GM23338 (cell line): ENCODE data around the gene MPP1. TPM values are rescaled to one million over a fixed set of nuclear protein-coding genes. Genes with fewer than 3 reads are reported as not detected.

Experiments
- ATAC-seq: fragments of 200-7000 bp; cut with Tn5 transposase; 3 replicates; pipeline ENCODE4 v1.9.1; 2020
- DNase-seq: peaks from one replicate; pipeline ENCODE4 v3.0.0-alpha.2; 2015; ENCODE audit warnings: low spot score
- H2AFZ ChIP-seq: fragments of 200-600 bp; sonication (generic); 2 replicates; pipeline ENCODE4 v1.8.0; 2016; ENCODE audit warnings: antibody characterized with exemption, mild to moderate bottlenecking, moderate library complexity
- H3F3A ChIP-seq: fragments of 200-600 bp; sonication (generic); replicated peaks from 2 replicates; pipeline ENCODE4 v1.8.0; 2017; ENCODE audit warnings: antibody characterized with exemption, mixed run types, low read depth
- H3K27ac ChIP-seq: fragments of 200-600 bp; sonication (generic); 2 replicates; pipeline ENCODE4 v1.6.1; 2016; ENCODE audit warnings: low read depth
- H3K27me3 ChIP-seq: fragments of 200-600 bp; sonication (generic); 2 replicates; pipeline ENCODE4 v1.8.0; 2016; ENCODE audit warnings: mild to moderate bottlenecking, mixed run types, moderate library complexity; ENCODE audit not compliant: insufficient read depth
- H3K36me3 ChIP-seq: fragments of 200-600 bp; sonication (generic); 2 replicates; pipeline ENCODE4 v1.8.0; 2016; ENCODE audit warnings: mild to moderate bottlenecking; ENCODE audit not compliant: insufficient read depth
- H3K4me1 ChIP-seq: fragments of 200-600 bp; sonication (generic); 2 replicates; pipeline ENCODE4 v1.8.0; 2016; ENCODE audit warnings: mild to moderate bottlenecking, moderate library complexity; ENCODE audit not compliant: insufficient read depth
- H3K4me2 ChIP-seq: fragments of 200-600 bp; sonication (generic); 2 replicates; pipeline ENCODE4 v1.7.1; 2017; ENCODE audit warnings: mixed run types
- H3K4me3 ChIP-seq: fragments of 200-600 bp; sonication (generic); 2 replicates; pipeline ENCODE4 v1.6.1; 2016; ENCODE audit warnings: mixed run types
- H3K79me2 ChIP-seq: fragments of 200-600 bp; sonication (generic); replicated peaks from 2 replicates; pipeline ENCODE4 v1.8.0; 2017; ENCODE audit warnings: mild to moderate bottlenecking; ENCODE audit not compliant: insufficient read depth
- H3K9me2 ChIP-seq: fragments of 200-600 bp; sonication (generic); 2 replicates; pipeline ENCODE4 v1.8.0; 2017; ENCODE audit not compliant: insufficient read depth
- H4K20me1 ChIP-seq: fragments of 200-600 bp; sonication (generic); replicated peaks from 2 replicates; pipeline ENCODE4 v1.8.0; 2017; ENCODE audit warnings: mild to moderate bottlenecking; ENCODE audit not compliant: insufficient read depth
- H3K27ac Mint-ChIP-seq: 2 replicates; pipeline ENCODE4 v1.8.0; 2020; ENCODE audit warnings: inconsistent platforms, mild to moderate bottlenecking, moderate library complexity, mixed read lengths
- H3K27me3 Mint-ChIP-seq: 3 replicates; pipeline ENCODE4 v1.8.0; 2022; ENCODE audit warnings: low read depth, mild to moderate bottlenecking, moderate library complexity, mixed read lengths, inconsistent platforms; ENCODE audit not compliant: insufficient read depth, poor library complexity
- H3K36me3 Mint-ChIP-seq: 3 replicates; pipeline ENCODE4 v1.8.0; 2021; ENCODE audit warnings: low read depth, mild to moderate bottlenecking, inconsistent platforms, moderate library complexity, mixed read lengths
- H3K4me1 Mint-ChIP-seq: 3 replicates; pipeline ENCODE4 v1.8.0; 2020; ENCODE audit warnings: mild to moderate bottlenecking, inconsistent platforms, mixed read lengths
- H3K4me3 Mint-ChIP-seq: 3 replicates; pipeline ENCODE4 v1.8.0; 2021; ENCODE audit warnings: moderate library complexity, mild to moderate bottlenecking, inconsistent platforms, mixed read lengths
- H3K9me3 Mint-ChIP-seq: 3 replicates; pipeline ENCODE4 v1.8.0; 2020; ENCODE audit warnings: moderate library complexity, mild to moderate bottlenecking, inconsistent platforms, mixed read lengths
- CREB1 ChIP-seq: fragments of 250-450 bp; sonication (Bioruptor Pico); IDR thresholded peaks from 2 replicates; pipeline ENCODE4 v1.5.0; 2020; ENCODE audit warnings: low read depth, mild to moderate bottlenecking, moderate library complexity
- EZH2 ChIP-seq: fragments of 200-600 bp; sonication (generic); IDR thresholded peaks from one replicate; pipeline ENCODE4 v1.8.0; 2017; ENCODE audit warnings: antibody characterized with exemption, mild to moderate bottlenecking, low read depth; ENCODE audit not compliant: unreplicated experiment
- EZH2phosphoT487 ChIP-seq: fragments of 200-600 bp; sonication (generic); IDR thresholded peaks from one replicate; pipeline ENCODE4 v1.8.1; 2018; ENCODE audit warnings: antibody characterized with exemption; ENCODE audit not compliant: unreplicated experiment
- JUNB ChIP-seq: IDR thresholded peaks from one replicate; pipeline ENCODE4 v1.6.1; 2016; ENCODE audit warnings: antibody characterized with exemption; ENCODE audit not compliant: unreplicated experiment
- NANOG ChIP-seq: IDR thresholded peaks from 2 replicates; pipeline ENCODE4 v1.6.1; 2016; ENCODE audit warnings: antibody characterized with exemption, borderline replicate concordance
- POLR2AphosphoS5 ChIP-seq: IDR thresholded peaks from 2 replicates; pipeline ENCODE4 v1.6.1; 2016; ENCODE audit warnings: antibody characterized with exemption, low read depth
- STAT1 ChIP-seq: IDR thresholded peaks from one replicate; pipeline ENCODE4 v1.6.1; 2016; ENCODE audit warnings: antibody characterized with exemption; ENCODE audit not compliant: unreplicated experiment
- ZNF114 ChIP-seq: fragments of 250-450 bp; sonication (Bioruptor Pico); IDR thresholded peaks from 2 replicates; pipeline ENCODE4 v1.5.0; 2020; ENCODE audit warnings: mild to moderate bottlenecking, moderate library complexity
- ZNF331 ChIP-seq: fragments of 250-450 bp; sonication (Bioruptor Pico); IDR thresholded peaks from 2 replicates; pipeline ENCODE4 v1.5.0; 2020; ENCODE audit warnings: low read depth, mild to moderate bottlenecking, moderate library complexity
- polyA plus RNA-seq: library from polyadenylated mRNA; unstranded; fragments of >200 nt; fragmentation: Nextera tagmentation; extraction: Ambion mirVana; gene quantifications from 2 replicates; pipeline ENCODE4 v1.2.1, GENCODE V29; 2016
- total RNA-seq: library from RNA; depleted of rRNA; stranded (reverse); fragments of >200 nt; shearing (Covaris generic); gene quantifications from 2 replicates; pipeline ENCODE4 v1.2.3, GENCODE V29; 2014
- TF ChIP-seq, protein P1 (sequence below), 2 experiments: fragments of 200-600 bp in 1 of 2; sonication (generic) in 1 of 2; conservative IDR thresholded peaks; 2 replicates each; pipeline versions ENCODE4 v1.5.1 to v1.6.1; 2016 to 2017; ENCODE audit warnings: antibody characterized with exemption in 2 of 2, low read depth in 2 of 2, mild to moderate bottlenecking in 2 of 2, moderate library complexity in 1 of 2
- TF ChIP-seq, protein P2 (sequence below): fragments of 250-450 bp; sonication (Bioruptor Pico); IDR thresholded peaks from 2 replicates; pipeline ENCODE4 v1.5.0; 2020; ENCODE audit warnings: mild to moderate bottlenecking, moderate library complexity
- TF ChIP-seq, protein P3 (sequence below): IDR thresholded peaks from one replicate; pipeline ENCODE4 v1.6.1; 2018; ENCODE audit warnings: antibody characterized with exemption; ENCODE audit not compliant: unreplicated experiment
- TF ChIP-seq, protein P4 (sequence below): IDR thresholded peaks from 2 replicates; pipeline ENCODE4 v1.6.1; 2016; ENCODE audit warnings: antibody characterized with exemption

Gene MPP1
- total and polyA plus RNA-seq, 2 experiments from 2014 or later: 18.7 to 27.2 TPM

DNA sequence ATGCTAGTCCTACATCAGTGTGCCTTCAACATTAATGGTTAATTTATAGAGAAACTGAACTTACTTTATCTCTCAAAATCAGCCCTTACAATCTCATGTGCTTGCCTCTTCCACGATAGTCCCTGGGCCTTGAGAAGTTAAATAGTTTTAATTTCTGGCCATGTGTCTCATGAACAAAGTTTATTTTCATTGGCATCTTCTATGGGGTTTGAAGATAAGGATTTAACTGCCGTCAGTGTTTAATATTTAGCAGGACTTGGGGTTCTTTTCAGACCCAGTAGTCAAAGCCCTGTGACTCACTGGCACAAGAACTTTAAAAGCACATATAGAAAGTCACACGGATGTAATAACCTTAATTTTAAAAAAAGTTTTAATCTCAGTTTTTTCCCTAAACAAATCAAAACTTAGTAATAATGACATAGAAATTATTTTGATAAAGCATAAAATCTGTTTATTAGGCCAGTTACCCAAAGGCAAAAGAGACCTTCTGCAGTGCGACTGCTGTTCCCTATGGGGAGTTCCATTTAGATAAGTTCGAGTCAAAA lies 10.1 kb upstream of the MPP1 start:
- Histone ChIP-seq H3F3A (0 out of 2 replicates have a peak, but pooled peaks cover 1% of the 10 kb centered on the region), H3K4me1 (peaks cover 34% of the 10 kb centered on the region), H4K20me1 (no peaks in the 10 kb centered on the region), H3K27ac (no peak overlapping the region), H2AFZ (no peak overlapping the region), H3K36me3 (no peaks in the 10 kb centered on the region), H3K4me2 (no peak overlapping the region), H3K79me2 (no peaks in the 10 kb centered on the region; the same call in 1 of the 2 replicates), H3K4me3 (no peak overlapping the region), H3K9me2 (no peaks in the 10 kb centered on the region), H3K27me3 (no peaks in the 10 kb centered on the region)
- H3K4me1 Mint-ChIP-seq: peaks cover 31% of the 10 kb centered on the region
- DNase-seq: no peak
- H3K9me3 Mint-ChIP-seq: peaks cover 20% of the 10 kb centered on the region
- peaks cover 24% of the 10 kb centered on the region for H3K36me3 Mint-ChIP-seq
- H3K27ac Mint-ChIP-seq: no peak overlapping the region
- H3K27me3 Mint-ChIP-seq: peaks cover 2% of the 10 kb centered on the region
- H3K4me3 Mint-ChIP-seq: no peak overlapping the region
- no peak for TF ChIP-seq CREB1
- TF ChIP-seq EZH2phosphoT487: no peak
- TF ChIP-seq ZNF331 (CRISPR knock-in tag): no peak
- TF ChIP-seq JUNB: no peak
- TF ChIP-seq ZNF114: no peak
- TF ChIP-seq, protein P1, sequence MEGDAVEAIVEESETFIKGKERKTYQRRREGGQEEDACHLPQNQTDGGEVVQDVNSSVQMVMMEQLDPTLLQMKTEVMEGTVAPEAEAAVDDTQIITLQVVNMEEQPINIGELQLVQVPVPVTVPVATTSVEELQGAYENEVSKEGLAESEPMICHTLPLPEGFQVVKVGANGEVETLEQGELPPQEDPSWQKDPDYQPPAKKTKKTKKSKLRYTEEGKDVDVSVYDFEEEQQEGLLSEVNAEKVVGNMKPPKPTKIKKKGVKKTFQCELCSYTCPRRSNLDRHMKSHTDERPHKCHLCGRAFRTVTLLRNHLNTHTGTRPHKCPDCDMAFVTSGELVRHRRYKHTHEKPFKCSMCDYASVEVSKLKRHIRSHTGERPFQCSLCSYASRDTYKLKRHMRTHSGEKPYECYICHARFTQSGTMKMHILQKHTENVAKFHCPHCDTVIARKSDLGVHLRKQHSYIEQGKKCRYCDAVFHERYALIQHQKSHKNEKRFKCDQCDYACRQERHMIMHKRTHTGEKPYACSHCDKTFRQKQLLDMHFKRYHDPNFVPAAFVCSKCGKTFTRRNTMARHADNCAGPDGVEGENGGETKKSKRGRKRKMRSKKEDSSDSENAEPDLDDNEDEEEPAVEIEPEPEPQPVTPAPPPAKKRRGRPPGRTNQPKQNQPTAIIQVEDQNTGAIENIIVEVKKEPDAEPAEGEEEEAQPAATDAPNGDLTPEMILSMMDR (conservative IDR thresholded peaks at IDR 0.05; ENCODE audit: low read depth in 2 of 2): no peak
- TF ChIP-seq EZH2: no peak
- TF ChIP-seq POLR2AphosphoS5: no peak
- TF ChIP-seq, protein P2, sequence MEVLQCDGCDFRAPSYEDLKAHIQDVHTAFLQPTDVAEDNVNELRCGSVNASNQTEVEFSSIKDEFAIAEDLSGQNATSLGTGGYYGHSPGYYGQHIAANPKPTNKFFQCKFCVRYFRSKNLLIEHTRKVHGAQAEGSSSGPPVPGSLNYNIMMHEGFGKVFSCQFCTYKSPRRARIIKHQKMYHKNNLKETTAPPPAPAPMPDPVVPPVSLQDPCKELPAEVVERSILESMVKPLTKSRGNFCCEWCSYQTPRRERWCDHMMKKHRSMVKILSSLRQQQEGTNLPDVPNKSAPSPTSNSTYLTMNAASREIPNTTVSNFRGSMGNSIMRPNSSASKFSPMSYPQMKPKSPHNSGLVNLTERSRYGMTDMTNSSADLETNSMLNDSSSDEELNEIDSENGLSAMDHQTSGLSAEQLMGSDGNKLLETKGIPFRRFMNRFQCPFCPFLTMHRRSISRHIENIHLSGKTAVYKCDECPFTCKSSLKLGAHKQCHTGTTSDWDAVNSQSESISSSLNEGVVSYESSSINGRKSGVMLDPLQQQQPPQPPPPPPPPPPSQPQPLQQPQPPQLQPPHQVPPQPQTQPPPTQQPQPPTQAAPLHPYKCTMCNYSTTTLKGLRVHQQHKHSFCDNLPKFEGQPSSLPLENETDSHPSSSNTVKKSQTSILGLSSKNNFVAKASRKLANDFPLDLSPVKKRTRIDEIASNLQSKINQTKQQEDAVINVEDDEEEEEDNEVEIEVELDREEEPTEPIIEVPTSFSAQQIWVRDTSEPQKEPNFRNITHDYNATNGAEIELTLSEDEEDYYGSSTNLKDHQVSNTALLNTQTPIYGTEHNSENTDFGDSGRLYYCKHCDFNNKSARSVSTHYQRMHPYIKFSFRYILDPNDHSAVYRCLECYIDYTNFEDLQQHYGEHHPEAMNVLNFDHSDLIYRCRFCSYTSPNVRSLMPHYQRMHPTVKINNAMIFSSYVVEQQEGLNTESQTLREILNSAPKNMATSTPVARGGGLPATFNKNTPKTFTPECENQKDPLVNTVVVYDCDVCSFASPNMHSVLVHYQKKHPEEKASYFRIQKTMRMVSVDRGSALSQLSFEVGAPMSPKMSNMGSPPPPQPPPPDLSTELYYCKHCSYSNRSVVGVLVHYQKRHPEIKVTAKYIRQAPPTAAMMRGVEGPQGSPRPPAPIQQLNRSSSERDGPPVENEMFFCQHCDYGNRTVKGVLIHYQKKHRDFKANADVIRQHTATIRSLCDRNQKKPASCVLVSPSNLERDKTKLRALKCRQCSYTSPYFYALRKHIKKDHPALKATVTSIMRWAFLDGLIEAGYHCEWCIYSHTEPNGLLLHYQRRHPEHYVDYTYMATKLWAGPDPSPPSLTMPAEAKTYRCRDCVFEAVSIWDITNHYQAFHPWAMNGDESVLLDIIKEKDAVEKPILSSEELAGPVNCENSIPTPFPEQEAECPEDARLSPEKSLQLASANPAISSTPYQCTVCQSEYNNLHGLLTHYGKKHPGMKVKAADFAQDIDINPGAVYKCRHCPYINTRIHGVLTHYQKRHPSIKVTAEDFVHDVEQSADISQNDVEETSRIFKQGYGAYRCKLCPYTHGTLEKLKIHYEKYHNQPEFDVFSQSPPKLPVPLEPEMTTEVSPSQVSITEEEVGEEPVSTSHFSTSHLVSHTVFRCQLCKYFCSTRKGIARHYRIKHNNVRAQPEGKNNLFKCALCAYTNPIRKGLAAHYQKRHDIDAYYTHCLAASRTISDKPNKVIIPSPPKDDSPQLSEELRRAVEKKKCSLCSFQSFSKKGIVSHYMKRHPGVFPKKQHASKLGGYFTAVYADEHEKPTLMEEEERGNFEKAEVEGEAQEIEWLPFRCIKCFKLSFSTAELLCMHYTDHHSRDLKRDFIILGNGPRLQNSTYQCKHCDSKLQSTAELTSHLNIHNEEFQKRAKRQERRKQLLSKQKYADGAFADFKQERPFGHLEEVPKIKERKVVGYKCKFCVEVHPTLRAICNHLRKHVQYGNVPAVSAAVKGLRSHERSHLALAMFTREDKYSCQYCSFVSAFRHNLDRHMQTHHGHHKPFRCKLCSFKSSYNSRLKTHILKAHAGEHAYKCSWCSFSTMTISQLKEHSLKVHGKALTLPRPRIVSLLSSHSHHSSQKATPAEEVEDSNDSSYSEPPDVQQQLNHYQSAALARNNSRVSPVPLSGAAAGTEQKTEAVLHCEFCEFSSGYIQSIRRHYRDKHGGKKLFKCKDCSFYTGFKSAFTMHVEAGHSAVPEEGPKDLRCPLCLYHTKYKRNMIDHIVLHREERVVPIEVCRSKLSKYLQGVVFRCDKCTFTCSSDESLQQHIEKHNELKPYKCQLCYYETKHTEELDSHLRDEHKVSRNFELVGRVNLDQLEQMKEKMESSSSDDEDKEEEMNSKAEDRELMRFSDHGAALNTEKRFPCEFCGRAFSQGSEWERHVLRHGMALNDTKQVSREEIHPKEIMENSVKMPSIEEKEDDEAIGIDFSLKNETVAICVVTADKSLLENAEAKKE (CRISPR knock-in tag): no peak
- no peak for TF ChIP-seq STAT1
- TF ChIP-seq, protein P3, sequence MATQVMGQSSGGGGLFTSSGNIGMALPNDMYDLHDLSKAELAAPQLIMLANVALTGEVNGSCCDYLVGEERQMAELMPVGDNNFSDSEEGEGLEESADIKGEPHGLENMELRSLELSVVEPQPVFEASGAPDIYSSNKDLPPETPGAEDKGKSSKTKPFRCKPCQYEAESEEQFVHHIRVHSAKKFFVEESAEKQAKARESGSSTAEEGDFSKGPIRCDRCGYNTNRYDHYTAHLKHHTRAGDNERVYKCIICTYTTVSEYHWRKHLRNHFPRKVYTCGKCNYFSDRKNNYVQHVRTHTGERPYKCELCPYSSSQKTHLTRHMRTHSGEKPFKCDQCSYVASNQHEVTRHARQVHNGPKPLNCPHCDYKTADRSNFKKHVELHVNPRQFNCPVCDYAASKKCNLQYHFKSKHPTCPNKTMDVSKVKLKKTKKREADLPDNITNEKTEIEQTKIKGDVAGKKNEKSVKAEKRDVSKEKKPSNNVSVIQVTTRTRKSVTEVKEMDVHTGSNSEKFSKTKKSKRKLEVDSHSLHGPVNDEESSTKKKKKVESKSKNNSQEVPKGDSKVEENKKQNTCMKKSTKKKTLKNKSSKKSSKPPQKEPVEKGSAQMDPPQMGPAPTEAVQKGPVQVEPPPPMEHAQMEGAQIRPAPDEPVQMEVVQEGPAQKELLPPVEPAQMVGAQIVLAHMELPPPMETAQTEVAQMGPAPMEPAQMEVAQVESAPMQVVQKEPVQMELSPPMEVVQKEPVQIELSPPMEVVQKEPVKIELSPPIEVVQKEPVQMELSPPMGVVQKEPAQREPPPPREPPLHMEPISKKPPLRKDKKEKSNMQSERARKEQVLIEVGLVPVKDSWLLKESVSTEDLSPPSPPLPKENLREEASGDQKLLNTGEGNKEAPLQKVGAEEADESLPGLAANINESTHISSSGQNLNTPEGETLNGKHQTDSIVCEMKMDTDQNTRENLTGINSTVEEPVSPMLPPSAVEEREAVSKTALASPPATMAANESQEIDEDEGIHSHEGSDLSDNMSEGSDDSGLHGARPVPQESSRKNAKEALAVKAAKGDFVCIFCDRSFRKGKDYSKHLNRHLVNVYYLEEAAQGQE: no peak
- TF ChIP-seq NANOG: no peak
- TF ChIP-seq, protein P4, sequence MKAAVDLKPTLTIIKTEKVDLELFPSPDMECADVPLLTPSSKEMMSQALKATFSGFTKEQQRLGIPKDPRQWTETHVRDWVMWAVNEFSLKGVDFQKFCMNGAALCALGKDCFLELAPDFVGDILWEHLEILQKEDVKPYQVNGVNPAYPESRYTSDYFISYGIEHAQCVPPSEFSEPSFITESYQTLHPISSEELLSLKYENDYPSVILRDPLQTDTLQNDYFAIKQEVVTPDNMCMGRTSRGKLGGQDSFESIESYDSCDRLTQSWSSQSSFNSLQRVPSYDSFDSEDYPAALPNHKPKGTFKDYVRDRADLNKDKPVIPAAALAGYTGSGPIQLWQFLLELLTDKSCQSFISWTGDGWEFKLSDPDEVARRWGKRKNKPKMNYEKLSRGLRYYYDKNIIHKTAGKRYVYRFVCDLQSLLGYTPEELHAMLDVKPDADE: no peak
- no peak for ATAC-seq
